Activated CD4-positive, alpha-beta T cell treated with anti-CD3 and anti-CD28 coated beads, Interleukin-2, amount 50 U/mL, for 1 hour (primary cell): ENCODE data around the gene AGER.
"Not testable (repeated sequence)": the region's sequence is repeated elsewhere in the genome, so short reads cannot be mapped to it uniquely, and the experiment has no call there.

ENCODE experiments used
- DNase-seq: peaks from one replicate; pipeline ENCODE4 v3.0.0-alpha.2; 2020

The AGER gene

DNA sequence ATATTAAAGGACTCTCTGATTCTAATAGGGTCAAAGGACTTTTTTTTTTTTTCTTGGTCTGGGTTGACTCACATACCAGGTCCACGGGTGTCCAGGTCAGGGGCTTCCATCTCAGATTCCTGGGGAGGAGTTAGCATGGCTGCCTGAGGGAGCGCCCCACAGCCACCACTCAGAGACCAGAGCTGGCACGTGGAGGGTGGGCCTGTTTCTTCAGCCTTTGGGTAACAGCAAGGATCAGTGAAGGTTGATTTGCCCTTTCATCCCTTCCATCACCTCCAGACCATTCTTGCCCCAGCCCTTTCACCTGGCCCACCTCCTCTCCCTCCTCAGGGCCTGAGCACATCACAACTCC is 14.3 kb upstream of the AGER start:
- DNase-seq: no peak

DNA sequence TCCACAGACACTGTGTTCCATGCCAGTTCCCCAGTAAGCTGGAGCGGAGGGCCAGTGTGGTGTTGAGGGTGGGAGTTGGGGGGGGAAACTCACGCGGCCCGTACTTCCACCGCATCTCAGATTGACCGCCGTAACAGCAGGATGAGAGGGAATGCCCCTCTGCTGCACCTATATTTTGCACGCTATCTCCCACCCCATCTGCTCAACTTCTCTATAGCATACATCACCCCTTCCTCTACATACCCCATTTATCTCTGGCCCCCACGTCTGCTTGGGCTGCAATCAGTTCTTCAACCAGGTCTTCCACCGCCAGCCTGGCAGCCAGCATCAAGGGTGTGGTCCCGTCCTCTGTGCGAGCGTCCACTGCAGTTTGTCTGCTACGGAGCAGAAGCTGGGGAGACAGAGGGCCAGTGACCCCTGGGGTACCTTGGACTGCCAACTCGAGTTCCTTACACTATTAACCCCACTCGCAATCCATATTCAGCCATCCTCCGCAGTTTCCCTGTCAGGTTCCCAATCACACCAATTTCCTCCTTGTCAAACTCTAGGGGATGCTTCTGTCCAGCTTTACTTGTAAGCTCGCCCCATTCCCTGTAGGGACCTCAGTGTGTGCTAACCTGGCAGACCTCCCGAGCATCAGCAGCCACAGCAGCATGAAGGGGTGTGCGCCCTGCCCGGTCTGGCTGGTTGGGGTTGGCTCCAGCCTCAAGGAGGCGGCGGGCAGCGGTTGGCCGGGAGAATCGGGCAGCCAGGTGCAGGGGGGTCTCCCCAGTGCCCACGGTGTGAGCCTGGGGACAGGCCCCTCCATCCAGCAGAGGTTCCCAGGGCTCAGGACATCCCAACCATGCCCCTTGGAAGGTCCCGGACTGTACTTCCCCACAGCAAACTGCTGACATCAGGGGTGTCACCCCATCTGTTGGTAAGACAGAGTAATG is 12.9 kb upstream of the AGER start:
- no peak for DNase-seq

DNA sequence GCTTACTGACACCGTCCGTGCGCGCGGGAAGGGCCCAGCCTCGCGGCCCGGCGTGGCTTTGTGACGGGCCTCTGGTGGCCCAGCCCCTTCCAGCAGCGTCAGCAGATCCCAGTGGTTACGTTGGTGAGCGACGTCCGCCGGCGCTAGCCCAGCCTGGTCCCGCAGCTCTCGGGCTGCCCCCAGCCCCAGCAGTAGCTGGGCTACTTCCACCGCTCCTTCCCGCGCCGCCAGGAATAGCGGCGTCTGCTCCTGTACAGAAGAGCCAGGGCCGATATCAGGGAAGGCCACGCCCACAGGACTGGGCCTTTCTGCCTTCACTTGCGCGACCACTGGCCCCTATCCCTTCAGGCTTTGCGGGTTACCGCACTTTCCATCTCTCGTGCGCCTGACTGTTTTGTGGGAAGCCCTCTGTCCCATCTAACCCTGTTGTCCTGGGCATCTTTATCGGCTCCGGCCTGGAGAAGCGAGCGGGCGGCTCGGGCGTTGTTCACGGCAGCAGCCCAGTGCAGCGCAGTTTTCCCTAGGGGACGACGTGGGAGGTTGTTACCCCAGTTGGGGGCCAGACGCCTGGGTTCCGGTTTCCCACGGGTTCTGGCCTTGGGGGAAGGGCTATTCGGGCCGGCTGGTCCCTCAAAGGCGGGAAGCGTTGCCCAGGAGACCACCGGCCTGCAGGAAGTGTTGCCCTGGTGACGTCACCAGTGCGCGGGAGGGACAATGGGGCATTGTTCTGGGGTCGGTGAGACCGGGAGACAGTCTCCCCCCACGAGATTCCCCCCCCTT is 12.0 kb upstream of the AGER start:
- DNase-seq: peak; percentile 53

DNA sequence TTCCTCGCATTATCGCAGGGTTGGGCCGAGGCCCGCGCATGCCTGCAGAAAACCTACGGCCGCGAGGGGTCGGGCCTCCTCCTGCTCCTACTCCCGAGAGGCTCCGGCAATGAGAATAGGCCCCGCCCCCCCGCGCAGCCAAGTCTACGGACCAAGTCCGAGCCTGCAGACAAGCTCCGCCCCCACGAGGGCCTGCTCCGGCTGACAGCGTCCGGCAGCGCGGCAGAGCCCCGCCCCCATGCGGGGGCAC is 11.5 kb upstream of the AGER start:
- peak; percentile 99 for DNase-seq

DNA sequence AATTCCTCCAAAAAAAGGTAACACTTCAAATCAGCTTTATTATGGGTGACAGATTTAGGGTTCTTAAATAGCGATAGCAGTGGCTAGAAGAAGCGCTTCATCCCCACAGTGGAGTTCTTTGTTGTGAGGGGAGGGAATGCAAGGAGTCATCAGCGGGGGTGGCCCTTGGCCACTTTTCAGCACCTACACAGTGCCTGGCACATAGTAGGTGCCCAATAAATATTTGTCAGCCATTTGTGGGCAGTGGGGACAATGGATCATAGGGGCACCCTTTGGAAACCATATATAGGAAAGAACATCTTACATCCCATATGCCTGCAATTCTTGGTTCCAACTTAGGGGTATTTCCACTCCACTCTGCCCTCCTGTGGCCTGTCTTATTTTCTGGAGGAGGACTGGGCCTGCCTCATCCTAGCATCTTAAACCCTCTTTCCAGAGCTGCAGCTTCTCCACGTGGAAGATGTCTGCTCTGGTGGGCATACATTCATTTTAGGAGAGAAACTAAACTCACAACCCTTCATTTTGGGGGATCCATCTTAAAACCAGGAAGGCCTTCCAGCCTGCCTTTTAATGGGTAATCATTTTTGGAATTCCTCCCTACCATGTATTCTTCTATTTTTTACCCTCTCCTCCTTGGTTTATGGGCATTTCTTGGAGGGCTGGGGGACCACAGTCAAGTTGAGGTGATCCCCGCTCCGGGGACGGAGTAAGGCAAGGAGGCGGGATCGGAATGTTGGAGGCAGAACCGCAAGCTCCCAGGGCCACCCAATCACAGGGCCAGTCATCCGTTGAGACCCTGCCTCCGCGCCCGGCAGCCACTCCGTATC is 11.0 kb upstream of the AGER start:
- no peak for DNase-seq

DNA sequence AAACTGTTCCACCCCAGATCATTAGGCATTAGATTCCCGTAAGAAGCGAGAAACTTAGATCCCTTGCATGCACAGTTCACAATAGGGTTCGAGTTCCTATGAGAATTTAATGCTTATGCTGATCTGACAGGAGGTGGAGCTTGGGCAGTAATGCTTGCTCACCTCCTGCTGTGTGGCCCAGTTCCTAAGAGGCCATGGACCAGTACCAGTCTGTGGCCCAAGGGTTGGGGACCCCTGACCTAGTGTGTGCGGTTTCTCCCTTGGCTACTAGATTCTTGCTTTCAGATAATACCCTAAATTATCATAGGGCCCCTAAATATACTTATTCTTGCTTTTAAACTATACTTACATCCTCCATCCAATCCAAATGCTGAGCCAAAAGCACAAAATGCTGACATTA is 10.3 kb upstream of the AGER start:
- DNase-seq: no peak

DNA sequence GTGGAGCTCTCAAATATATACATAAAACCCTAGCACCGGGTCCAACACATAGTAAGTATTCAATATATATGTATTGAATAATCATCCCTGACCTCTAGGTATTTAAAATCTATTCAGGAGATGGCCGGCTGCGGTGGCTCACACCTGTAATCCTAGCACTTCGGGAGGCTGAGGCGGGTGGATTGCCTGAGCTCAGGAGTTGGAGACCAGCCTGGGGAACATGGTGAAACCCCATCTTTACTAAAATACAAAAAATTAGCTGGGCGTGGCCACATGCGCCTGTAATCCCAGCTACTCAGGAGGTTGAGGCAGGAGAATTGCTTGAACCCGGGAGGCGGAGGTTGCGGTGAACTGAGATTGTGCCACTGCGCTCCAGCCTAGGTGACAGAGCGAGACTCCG is 9.0 kb upstream of the AGER start:
- not testable (repeated sequence) for DNase-seq

DNA sequence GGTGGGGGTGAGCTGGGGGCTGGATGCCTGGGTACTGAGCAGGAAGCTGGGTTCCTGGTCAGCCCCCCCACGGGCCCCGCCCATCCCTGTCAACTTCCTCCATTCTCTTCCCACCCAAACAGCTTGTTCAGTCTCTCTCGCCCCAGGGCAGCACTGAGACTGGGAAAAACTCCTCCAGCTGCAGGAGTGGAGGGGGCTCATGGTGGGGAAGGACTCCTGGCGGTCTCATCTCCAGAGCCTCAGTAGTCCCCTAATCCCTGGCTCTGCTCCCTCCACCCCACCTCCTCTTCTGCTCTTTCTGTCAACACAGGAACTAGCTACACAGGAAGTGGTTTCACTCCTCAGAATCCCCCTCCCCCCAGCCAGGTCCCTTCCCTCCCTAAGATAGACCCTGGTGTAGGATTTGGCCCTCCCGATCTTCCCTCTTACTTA is 8.6 kb upstream of the AGER start, which contains the start of gene GPSM3:
TSS of gene GPSM3 (minus strand) at position 36 of the 432 bp plus-strand sequence. CDS start 130 bp downstream, outside the sequence.
- peak; percentile 41 for DNase-seq

DNA sequence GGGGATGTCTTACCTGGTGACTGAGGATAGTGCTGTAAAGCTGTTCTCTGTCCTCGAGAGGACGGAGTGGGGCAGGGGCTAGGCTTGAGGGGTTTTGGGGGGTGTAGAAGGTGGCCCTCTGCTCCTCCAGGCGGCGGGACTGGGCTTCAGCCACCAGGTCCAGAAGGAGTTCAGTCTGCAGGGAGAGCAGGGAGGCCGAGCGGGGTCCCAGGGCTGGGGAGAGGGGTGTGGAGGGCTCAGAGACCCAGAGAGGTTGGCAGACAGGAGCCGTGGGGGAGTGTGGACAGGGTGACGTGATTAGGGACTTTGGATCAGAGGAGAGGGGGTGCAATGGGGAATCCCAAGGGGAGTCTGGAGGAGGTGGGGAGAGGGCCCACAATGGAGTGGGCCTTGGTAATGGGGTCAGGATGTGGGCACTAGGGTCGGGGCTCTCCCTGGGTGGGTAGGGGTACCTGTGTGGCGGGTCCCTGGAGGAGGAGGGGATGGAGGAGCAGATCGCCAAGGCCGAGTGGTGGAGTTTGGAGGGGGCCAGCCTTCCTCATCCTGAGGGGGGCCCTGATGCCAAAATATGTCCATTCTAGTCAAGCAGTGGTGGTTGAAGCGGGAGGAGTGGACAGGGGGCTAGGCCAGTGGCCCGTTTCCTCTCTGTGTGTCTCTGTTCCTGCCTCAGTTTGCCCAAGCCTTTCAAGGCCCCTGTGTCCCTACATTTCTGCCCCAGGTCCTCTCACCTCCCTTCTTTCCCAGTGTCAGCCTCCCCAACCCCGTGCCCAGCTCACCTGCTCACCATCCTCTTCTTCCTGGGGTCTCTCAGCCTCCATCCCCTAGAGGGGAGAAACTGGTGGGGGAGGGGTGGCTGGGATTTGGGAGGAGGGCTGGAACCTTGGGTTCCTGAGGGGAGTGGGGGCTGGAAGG is 7.9 kb upstream of the AGER start:
- DNase-seq: no peak

DNA sequence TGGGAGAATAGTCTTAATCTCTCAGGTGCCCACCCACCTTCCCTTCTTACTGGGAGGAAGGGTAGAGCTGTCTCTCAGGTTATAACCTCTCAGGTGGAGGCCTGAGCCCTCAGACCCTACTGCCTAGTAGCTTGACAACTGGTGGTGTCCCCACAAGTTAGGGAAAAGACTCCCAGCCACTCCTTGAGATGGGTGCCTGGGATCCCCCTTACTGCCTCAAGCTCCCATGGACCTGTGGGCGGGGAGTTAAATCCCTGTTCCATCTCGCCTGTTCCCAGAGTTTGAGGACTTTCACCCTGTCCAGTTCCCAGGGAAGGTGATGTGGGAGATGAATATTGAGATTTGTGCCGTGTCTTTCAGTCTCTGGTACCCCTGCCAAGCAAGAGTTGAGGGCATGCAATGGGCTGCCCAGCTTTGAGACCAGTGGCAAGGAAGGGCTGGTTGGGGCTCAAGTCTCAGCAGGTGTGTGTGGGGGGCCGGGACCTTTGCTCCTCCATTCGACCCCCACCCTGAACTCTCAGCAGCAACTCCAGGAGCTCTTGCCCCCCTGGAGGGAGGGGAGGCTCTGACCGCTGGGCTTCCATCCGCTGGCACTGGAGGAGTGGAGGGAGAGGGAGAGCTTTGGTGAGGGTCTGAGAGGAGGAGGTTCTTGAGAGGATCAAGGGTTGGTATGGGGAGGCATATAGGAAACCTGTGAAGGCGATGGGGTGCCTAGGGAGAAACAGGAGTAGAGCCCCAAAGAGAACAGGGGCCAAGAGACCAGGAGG is 7.0 kb upstream of the AGER start:
- no peak for DNase-seq

DNA sequence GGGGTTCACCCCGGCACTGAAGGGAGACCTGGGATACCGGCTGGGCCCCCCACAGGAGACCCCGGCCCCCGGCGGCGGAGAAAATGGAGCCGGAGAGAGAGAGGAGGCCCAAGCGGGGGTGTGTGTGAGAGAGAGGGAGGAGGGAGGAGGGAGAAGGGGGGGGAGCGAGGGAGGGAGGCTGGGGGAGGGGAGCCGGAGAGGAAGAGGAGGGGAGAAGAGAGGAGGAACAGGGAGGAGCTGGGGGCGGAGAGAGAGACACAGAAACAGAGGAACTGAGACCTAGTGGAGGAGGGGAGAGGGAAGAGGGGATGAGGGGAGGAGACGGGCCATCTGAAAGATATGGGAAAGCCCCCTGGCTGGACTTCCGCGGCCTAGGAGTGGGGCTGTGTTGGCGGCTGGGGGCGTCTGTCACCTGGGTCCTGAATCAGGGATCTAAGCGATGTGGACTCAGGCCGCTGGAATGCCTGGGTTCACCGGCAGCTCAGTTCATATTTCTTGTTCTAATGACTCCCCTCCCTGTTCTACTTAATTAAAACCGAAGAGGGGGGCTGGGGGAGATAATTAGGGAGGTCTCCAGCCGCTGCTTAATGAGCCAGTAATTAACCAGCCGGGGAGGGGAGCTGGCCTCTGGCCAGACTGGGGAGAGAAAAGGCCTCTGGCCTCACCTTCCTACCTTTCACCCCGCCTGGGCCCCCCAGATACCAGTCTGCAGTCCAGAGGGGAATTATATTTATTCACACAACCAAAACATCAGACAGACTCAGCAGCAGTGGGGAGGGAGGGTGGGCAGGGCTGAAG is 6.2 kb upstream of the AGER start, which contains the start of gene PBX2:
TSS of gene PBX2 (minus strand) at position 149 of the 798 bp plus-strand sequence. CDS start 287 bp downstream, outside the sequence.
- peak; percentile 81 for DNase-seq

DNA sequence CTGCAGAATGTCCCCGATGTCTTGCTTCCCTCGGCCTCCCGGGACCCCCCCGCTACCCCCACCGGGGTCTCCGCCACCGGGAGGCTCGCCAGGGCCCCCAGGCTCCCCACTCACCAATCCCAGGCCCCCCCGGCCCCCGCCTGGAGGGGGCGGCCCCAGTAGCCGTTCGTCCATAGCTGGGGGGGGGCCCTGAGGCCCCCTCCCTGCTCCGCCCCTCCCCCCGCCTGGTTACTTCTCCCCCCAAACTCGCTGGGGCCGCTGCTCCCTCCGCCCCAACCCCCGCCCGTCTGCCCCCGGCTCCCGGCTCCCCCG is 5.6 kb upstream of the AGER start:
- DNase-seq: no peak

DNA sequence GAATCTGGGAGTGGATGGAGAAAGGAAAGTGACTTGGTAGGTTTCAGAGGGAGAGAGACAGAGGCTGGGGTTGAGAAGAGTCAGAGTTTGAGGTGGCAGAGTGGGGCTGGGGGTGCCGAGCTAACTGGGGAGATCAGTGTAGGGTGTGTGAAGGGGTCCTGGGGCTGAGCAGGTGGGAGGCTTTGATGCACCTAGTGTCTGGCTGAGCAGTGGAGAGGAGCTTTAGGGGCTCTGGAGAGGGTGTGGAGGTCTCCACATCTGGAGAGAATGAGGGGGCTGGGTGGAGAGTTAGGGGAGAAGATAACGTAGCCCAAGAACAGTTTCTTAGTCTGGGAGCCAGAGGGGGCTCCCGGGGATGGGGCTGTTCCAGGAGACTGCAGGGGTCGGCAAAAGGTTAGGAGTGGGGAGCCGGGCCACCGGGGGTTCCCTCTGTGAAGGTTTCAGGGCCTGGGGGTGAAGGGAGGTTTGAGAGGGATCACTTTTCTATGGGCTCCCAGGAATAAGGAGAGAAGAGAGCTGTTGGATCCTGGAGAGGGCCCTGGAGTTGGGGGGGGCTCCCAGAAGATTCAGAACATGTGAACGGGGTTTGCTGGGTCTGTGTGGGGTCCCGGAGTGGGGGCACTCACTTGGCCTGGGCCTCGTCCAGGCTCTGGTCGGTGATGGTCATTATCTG is 5.2 kb upstream of the AGER start:
- no peak for DNase-seq

DNA sequence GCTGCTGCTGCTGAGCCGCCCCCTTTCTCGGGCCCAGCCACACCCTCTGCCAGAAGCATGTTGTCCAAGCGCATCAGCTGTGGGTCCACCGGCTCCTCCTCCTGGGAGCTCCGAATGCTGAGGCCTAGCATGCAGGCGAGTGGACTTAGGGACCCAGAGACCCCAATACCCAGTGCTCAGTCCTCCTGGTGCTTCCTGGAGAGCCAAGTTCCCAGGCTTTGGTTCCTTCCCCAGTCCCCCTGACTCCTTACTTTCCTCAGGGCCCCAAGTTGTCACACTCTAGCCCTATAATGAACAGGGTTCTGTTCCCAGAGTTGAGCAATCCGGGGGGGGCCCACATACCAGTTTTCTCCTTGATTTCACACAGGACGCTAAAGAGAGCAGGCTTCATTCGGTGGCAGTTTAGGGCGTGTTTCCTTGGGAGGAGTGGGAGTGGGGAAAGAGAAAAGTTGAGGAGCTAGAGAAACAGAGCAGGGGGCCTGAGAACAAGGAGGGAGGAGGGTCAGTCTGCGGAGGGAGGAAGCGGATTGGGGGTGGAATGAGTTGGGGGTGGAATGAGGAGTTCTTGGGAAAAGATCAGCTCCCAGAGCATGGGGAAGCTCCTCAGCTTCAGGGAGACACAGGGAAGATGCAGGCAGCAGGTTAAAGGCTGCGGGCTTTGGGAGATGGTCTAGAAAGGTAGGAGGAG is 4.5 kb upstream of the AGER start:
- DNase-seq: no peak

DNA sequence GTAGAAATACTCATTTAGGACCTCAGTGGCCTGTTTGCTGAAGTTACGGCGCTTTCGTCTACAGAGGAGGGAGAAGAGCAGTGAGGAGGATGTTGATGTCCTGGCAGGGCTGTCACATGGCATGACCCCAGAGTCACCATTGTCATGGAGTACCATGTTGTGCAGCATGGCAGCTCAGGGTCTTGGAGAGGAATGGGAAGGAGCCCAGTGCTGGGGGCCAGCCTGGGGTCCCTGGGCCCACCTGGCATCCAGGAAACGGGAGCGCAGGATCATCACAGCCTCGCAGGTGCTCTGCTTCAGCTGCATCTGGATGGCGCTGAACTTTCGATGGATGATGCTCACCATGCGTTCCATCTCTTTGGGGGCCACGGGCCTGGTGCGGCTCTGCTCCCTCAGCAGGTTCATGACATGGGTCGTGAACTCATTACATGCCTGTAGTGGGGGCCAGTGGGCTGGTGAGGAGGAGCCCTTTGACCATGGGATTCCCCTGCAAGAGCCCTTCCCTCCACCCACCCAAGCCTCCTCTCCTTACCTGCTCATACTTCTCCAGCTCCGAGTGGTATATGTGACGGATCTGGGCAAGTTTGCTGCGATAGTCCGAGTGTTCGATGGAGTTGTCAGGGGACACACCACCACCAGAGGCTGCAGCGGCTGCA is 3.8 kb upstream of the AGER start:
- not testable (repeated sequence) for DNase-seq

DNA sequence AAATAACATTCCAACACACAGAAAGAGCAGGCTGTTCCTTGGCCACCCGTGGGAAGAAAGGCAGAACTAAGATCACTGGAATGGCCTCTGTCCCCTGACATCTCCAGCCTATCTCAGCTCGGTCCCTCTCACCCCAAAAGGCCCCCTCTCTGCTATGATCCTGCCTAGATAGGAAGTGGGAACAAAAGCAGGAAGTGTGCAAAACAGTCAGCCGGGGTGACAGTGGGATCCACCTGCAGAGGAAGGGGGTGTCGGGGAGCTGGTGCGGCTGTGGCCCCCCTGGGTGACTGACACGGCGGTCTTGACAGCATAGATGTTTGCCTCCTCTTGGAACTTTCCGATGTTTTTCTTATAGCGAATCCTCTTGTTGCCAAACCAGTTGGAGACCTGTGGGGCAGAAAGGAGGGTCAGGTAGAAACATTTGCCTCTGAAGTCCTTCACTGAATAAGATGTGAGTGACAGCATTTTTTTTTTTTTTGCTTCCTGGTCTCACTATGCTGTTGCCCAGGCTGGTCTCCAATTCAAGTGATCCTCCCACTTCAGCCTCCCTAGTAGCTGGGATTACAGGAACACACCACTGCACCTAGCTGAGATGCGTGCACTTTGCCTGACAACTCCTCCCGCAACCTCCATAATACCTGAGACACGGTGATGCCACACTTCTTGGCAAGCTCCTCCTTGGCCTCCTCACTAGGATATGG is 3.1 kb upstream of the AGER start:
- no peak for DNase-seq

DNA sequence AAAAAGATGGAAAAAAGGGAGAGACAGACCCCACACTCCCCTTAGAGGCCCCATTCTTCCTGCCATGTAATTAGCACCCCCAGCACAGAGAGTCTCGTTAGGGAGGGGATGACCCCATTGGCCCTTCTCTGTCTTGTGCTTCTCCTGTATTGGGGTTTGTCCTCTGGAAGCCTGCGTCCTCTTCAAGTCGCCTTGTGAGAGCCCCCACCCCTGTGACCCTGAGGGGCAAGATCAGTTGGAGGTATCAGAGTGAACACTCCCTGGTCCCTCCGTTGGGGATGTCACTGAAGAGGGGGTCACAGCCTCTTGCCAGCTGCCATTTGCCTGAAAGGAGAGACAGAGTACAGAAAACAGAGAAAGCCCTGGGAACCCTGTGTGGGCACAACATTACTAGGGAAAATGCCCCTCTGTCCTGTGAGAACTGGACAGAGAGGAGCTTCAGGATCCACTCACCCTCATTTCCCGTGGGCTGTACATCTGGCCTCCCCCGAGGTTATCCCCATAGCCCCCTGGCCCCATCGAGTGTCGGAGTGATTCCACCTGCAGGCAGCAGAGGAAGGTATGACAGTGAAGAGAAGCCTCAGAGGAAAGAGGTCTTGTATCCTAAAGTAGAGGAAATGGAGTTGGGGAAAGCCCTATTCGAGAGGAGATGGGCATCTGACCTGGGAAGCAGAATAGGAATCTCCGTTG is 2.2 kb upstream of the AGER start:
- DNase-seq: not testable (repeated sequence)
